Activated CD8-positive, alpha-beta memory T cell treated with anti-CD3 and anti-CD28 coated beads for 1 hour (primary cell): Measurements from ENCODE around the gene ATP1B4.
"Not testable (repeated sequence)": the region's sequence is repeated elsewhere in the genome, so short reads cannot be mapped to it uniquely, and the experiment has no call there.

Experiments used
- DNase-seq, 2 donors: peaks; one replicate each; pipeline ENCODE4 v3.0.0-alpha.2; 2020; ENCODE audit warnings: low read depth in 1 of 2; ENCODE audit errors: extremely low read depth in 1 of 2

The ATP1B4 gene

DNA sequence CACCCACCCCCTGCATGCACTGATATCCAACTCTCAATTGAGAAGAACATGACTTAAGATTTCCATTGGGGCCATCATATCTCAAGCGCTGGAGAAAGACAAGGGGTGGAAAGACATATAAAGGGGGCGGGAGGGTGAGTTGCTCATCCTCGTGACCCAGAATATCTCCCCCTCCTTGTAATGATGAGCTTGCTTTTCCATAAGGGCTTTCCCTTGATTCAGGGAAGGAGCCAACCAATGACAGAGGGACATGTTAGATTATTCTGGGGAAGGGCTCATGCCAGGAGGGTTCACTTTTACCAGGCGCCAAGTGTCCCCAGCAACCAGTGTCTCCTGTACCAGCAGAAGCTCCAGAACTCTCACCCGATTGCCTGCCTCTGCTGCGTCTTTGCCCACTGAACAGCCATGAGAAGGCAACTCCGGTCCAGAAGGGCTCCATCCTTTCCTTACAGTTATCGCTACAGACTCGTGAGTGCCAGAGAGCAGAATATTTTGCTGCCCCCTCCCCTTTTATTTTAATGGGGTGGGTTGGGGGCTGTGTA, at the start of gene ATP1B4:
TSS of gene ATP1B4 (plus strand) at position 326 of the 542 bp plus-strand sequence. CDS start at position 406, 80 bp downstream.
- DNase-seq = no peak

DNA sequence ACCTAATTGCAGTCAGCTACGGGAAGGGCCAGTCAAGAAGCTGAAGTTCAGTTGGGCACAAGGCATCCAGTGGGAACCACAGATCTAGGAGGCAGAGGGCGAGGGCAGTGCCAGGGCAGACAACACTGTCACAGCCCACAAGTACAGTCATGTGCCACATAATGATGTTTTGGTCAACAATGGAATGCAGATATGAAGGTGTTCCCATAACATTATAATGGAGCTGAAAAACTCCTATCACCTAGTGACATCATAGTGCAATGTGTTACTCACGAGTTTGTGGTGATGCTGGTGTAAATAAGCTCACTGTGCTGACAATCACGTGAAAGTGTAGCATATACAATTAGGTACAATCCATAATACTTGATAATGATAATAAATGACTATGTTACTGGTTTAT, 46.1 kb upstream of the ATP1B4 start:
- no peak for DNase-seq

DNA sequence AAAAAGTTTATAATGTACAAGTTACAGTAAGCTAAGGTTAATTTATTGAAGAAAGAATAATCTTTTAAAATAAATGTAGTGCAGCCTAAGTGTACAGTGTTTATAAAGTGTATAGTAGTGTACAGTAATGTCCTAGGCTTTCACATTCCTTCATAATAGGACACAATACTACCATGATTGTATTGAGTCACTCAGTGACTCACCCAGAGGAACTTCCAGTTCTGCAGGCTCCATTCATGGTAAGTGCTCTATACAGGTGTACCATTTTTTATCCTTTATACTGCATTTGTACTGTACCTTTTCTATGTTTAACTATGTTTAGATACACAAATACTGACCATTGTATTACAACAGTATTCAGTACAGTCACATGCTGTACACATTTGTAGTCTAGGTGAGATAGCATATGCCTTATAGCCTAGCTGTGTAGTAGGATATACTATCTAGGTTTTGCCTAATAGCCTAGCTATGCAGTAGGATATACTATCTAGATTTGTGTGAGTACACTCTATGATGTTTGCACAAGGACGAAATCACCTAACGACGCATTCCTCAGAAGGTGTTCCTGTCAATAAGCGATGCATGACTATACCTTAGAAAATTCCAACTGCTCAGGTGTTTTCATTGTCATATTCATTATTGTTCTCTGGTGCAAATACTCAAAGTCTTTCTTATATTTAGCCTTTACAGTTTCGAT, 45.2 kb upstream of the ATP1B4 start:
- no peak for DNase-seq

- DNase-seq = no peak
These were observed 43.5 kb upstream of the ATP1B4 start for GRCh38 chrX:120318411-120318810.

- no peak for DNase-seq
These were observed 40.2 kb upstream of the ATP1B4 start for GRCh38 chrX:120321520-120322281.

GRCh38 chrX:120331116-120331515, 30.8 kb upstream of the ATP1B4 start:
- no peak for DNase-seq

GRCh38 chrX:120332394-120332793, 29.5 kb upstream of the ATP1B4 start:
- DNase-seq = no peak

DNA sequence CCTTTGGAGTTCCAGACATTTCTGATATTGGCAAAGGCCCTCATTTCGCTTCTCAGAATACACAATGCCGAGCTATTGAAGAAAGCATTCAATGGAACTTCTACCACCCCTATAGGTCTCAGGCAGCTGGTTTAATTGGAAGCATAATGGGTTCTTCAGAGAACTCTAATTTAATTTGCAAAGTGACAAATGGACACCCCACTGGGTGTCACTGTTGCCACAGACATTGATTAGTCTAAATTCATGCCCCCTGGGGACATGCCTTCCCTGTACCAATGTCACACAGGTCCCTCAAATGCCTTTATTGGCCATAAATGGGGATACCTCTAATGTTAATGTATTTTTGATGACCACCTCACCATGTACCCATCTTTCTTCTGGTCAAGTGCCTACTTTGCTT, 27.7 kb upstream of the ATP1B4 start:
- DNase-seq = no peak

GRCh38 chrX:120334603-120335002, 27.3 kb upstream of the ATP1B4 start:
- DNase-seq = no peak

GRCh38 chrX:120335289-120335688, 26.6 kb upstream of the ATP1B4 start:
- no peak for DNase-seq

DNA sequence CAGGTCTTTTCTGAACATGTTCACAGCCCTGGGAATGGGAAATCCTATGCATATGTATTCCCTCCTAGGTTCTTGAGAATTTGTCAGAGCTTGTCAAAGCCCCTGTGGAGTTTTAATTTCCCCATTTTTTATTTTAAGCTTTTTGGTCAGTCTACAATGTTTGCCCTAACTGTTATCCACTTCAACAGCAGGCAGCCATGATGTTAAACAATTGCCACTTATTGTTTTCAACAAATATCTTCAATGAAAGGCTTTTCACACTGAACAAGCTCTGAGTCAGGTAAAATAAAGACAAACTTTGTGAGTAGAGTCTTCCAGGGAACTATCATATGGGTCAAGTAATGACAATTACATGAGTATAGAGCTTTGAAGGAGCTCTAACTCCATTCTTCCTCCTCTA, 25.0 kb upstream of the ATP1B4 start:
- no peak for DNase-seq

DNA sequence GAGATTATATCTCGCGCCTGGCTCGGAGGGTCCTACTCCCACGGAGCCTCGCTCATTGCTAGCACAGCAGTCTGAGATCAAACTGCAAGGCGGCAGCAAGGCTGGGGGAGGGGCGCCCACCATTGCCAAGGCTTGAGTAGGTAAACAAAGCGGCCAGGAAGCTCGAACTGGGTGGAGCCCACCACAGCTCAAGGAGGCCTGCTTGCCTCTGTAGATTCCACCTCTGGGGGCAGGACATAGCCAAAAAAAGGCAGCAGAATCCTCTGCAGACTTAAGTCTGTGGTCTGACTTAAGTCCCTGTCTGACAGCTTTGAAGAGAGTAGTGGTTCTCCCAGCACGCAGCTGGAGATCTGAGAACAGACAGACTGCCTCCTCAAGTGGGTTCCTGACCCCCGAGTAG, 17.3 kb upstream of the ATP1B4 start:
- DNase-seq = not testable (repeated sequence)

- no peak for DNase-seq
These were observed 11.3 kb upstream of the ATP1B4 start for GRCh38 chrX:120350450-120351138.

GRCh38 chrX:120356084-120356483, 5.8 kb upstream of the ATP1B4 start:
- DNase-seq = no peak

DNA sequence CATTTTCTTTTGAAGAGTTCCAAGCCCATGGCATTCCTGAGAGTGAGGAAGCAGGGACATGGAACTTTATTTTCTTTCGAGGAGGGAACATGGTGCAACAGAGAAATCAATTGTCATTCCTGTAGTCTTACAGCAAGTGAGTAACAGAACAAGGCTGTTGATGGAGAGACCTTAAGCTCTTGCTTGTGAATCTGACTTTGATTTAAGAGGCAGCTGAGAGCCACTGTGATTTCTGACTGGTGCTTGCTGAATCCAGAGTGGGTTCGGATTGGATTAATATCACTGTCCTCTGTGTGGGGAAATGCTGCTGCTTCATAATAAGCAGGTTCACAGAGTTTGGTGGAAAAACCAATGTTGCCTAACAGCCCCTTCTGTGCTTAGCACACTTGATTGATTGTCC, 4.7 kb upstream of the ATP1B4 start:
- DNase-seq = no peak

DNA sequence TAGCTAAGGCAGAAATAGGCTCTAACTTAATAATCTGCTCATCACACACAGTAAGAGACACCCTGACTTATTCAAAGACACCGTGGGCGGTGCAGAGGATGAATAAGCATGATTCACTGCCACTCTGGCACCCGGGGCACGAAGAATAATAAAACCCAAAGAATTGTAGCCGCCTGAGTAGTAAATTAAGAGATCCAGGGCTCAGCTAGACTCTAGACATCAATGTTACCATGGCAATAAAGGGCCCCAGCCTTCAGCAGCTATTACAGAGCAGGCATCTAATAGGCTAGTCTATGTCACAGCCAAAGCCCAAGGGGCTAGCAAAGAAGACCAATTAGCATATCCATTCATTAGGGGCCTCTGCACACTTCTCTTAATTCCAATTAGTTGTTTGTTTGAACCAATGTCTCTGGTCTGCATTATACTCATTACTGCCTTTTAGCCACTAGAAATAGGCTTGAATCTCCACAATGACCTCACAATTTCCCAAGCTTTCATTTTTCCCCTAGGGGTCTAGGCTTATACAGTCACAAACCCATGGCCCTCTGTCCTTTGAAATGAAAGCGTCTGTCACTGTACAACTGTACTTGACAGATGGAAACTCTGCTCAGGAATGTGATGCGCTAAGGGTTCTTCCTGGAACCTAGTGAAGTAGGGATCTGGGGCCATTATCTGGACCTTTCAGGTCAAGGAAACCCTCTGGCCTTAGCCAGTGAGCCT, 3.0 kb upstream of the ATP1B4 start:
- no peak for DNase-seq

GRCh38 chrX:120365320-120365719, 3.4 kb downstream of the ATP1B4 start:
- DNase-seq = peak in 1 of 2 donors; percentile 10

- no peak for DNase-seq
These were observed 4.1 kb downstream of the ATP1B4 start for GRCh38 chrX:120365968-120366367.

GRCh38 chrX:120366794-120367193, 4.9 kb downstream of the ATP1B4 start:
- no peak for DNase-seq

- DNase-seq = no peak
These were observed 5.7 kb downstream of the ATP1B4 start for GRCh38 chrX:120367402-120368109.
